Neuronal stem cell (in vitro differentiated cells): ENCODE results near the gene SDR42E2.
A peak's percentile ranks its signal among the peaks of the same experiment; 100 is the strongest.

Experiments used
- DNase-seq: peaks from one replicate; pipeline ENCODE4 v3.0.0-alpha.2; 2013; ENCODE audit warnings: low spot score
- H2AFZ ChIP-seq: one replicate; pipeline ENCODE4 v1.6.1; 2013; ENCODE audit warnings: mild to moderate bottlenecking, low read length, inconsistent platforms
- H2AK5ac ChIP-seq: 2 replicates; pipeline ENCODE4 v1.6.1; 2013; ENCODE audit warnings: low read depth, mild to moderate bottlenecking, inconsistent platforms, low read length, moderate library complexity, mixed read lengths
- H2BK120ac ChIP-seq: 2 replicates; pipeline ENCODE4 v1.6.1; 2013; ENCODE audit warnings: low read depth, mild to moderate bottlenecking, inconsistent platforms, low read length, moderate library complexity, mixed read lengths
- H2BK12ac ChIP-seq: one replicate; pipeline ENCODE4 v1.6.1; 2013; ENCODE audit warnings: low read length, inconsistent platforms
- H2BK15ac ChIP-seq: 2 replicates; pipeline ENCODE4 v1.6.1; 2013; ENCODE audit warnings: mild to moderate bottlenecking, low read length, inconsistent platforms, mixed read lengths
- H2BK5ac ChIP-seq: one replicate; pipeline ENCODE4 v1.6.1; 2013; ENCODE audit warnings: inconsistent platforms, mild to moderate bottlenecking, low read length, moderate library complexity
- H3K14ac ChIP-seq: one replicate; pipeline ENCODE4 v1.6.1; 2013; ENCODE audit warnings: low read length, inconsistent platforms
- H3K18ac ChIP-seq: 2 replicates; pipeline ENCODE4 v1.6.1; 2013; ENCODE audit warnings: low read length, inconsistent platforms
- H3K23ac ChIP-seq: 2 replicates; pipeline ENCODE4 v1.6.1; 2013; ENCODE audit warnings: low read depth, mild to moderate bottlenecking, mixed read lengths, low read length, inconsistent platforms; ENCODE audit not compliant: poor library complexity
- H3K27ac ChIP-seq: replicated peaks from 3 replicates; pipeline ENCODE4 v1.5.1; 2013; ENCODE audit warnings: low read length, inconsistent platforms
- H3K27me3 ChIP-seq, 3 experiments: 2 replicates each; pipeline ENCODE4 v1.6.1; 2013; ENCODE audit warnings: low read length in 3 of 3, mild to moderate bottlenecking in 2 of 3, inconsistent platforms in 1 of 3, low read depth in 1 of 3, mixed read lengths in 1 of 3, moderate library complexity in 1 of 3; ENCODE audit not compliant: control insufficient read depth in 3 of 3, insufficient read depth in 3 of 3
- H3K36me3 ChIP-seq, 2 donors: replicated peaks in 1 of 2; 2 replicates each; pipeline ENCODE4 v1.6.1; 2013; ENCODE audit warnings: low read length in 2 of 2; ENCODE audit not compliant: control insufficient read depth in 2 of 2, insufficient read depth in 2 of 2
- H3K4ac ChIP-seq: 2 replicates; pipeline ENCODE4 v1.6.1; 2013; ENCODE audit warnings: inconsistent platforms, mild to moderate bottlenecking, low read length, moderate library complexity
- H3K4me1 ChIP-seq, 2 donors: 1 replicate in 1 of 2; 2 replicates in 1 of 2; pipeline ENCODE4 v1.6.1; 2013; ENCODE audit warnings: low read length in 2 of 2, low read depth in 1 of 2; ENCODE audit not compliant: control insufficient read depth in 2 of 2, insufficient read depth in 1 of 2
- H3K4me2 ChIP-seq: one replicate; pipeline ENCODE4 v1.6.1; 2013; ENCODE audit warnings: mild to moderate bottlenecking, low read length, inconsistent platforms; ENCODE audit not compliant: insufficient read depth, poor library complexity, severe bottlenecking
- H3K4me3 ChIP-seq, 2 donors: 2 replicates each; pipeline ENCODE4 v1.5.1; 2013; ENCODE audit warnings: low read length in 2 of 2, mild to moderate bottlenecking in 2 of 2, inconsistent platforms in 1 of 2, moderate library complexity in 1 of 2
- H3K79me1 ChIP-seq: one replicate; pipeline ENCODE4 v1.6.1; 2013; ENCODE audit warnings: low read depth, mild to moderate bottlenecking, inconsistent platforms, low read length, moderate library complexity
- H3K9ac ChIP-seq: one replicate; pipeline ENCODE4 v1.6.1; 2013; ENCODE audit warnings: mild to moderate bottlenecking, low read depth, low read length, inconsistent platforms; ENCODE audit not compliant: poor library complexity
- H3K9me3 ChIP-seq, 2 donors: replicated peaks in 1 of 2; 2 replicates each; pipeline versions ENCODE3 to v1.6.1; 2013; ENCODE audit warnings: low read length in 2 of 2, mild to moderate bottlenecking in 2 of 2, inconsistent platforms in 1 of 2, low read depth in 1 of 2, mixed read lengths in 1 of 2, moderate library complexity in 1 of 2; ENCODE audit not compliant: control insufficient read depth in 2 of 2, insufficient read depth in 1 of 2
- H4K8ac ChIP-seq: one replicate; pipeline ENCODE4 v1.6.1; 2013; ENCODE audit warnings: low read depth, mild to moderate bottlenecking, inconsistent platforms, low read length, moderate library complexity
- H4K91ac ChIP-seq: one replicate; pipeline ENCODE4 v1.6.1; 2013; ENCODE audit warnings: low read length, low read depth, mild to moderate bottlenecking, inconsistent platforms; ENCODE audit not compliant: poor library complexity
- WGBS, 2 donors: extraction: QIAGEN DNeasy Blood & Tissue Kit; methylation state at CpG; one replicate each; pipeline ENCODE4 v1.1.7; 2013; ENCODE audit warnings: missing lambda C conversion rate in 2 of 2, mixed read lengths in 1 of 2; ENCODE audit not compliant: insufficient read length in 2 of 2, insufficient replicate concordance in 1 of 2; ENCODE audit errors: extremely low coverage in 2 of 2; 5-methylcytosine and 5-hydroxymethylcytosine counted together

SDR42E2 gene

DNA sequence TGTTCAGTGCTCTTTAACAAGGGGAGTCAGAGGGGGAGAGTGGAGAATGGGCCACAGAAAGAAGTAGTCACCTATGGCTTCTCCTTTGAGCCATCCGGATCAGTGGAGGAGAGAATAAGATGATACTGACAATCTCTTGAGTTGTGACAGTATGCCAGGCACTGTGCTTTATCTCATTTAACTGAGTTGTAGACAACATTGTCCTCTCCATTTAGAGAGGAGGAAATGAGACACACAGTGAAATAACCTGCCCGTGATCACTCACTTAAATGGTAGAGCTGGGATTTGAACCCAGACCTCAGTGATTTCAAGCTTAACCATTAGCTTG is 25.9 kb downstream of the SDR42E2 start:
- Histone ChIP-seq H2AK5ac (no peak overlapping the region), H2BK12ac (no peak overlapping the region), H3K4ac (no peak overlapping the region), H3K4me2 (no peak overlapping the region), H3K9me3 (no peaks in the 10 kb centered on the region), H2BK15ac (no peak overlapping the region), H4K91ac (no peak overlapping the region), H2BK5ac (no peak overlapping the region), H3K27me3 (peaks cover 0 to 12% (median 6%) of the 10 kb centered on the region in 3 experiments), H3K14ac (no peak overlapping the region), H2BK120ac (no peak overlapping the region), H3K79me1 (no peaks in the 10 kb centered on the region), H3K27ac (no peak overlapping the region), H3K36me3 (no peaks in the 10 kb centered on the region), H4K8ac (no peak overlapping the region), H3K4me1 (peaks cover 0 to 4% of the 10 kb centered on the region in 2 donors), H3K18ac (no peak overlapping the region), H3K4me3 (no peak overlapping the region), H3K9ac (no peak overlapping the region), H3K23ac (no peak overlapping the region), H2AFZ (no peak overlapping the region)
- no peak for DNase-seq
- WGBS, 2 donors: no CpG with 5 or more reads among the region's 2 CpGs

DNA sequence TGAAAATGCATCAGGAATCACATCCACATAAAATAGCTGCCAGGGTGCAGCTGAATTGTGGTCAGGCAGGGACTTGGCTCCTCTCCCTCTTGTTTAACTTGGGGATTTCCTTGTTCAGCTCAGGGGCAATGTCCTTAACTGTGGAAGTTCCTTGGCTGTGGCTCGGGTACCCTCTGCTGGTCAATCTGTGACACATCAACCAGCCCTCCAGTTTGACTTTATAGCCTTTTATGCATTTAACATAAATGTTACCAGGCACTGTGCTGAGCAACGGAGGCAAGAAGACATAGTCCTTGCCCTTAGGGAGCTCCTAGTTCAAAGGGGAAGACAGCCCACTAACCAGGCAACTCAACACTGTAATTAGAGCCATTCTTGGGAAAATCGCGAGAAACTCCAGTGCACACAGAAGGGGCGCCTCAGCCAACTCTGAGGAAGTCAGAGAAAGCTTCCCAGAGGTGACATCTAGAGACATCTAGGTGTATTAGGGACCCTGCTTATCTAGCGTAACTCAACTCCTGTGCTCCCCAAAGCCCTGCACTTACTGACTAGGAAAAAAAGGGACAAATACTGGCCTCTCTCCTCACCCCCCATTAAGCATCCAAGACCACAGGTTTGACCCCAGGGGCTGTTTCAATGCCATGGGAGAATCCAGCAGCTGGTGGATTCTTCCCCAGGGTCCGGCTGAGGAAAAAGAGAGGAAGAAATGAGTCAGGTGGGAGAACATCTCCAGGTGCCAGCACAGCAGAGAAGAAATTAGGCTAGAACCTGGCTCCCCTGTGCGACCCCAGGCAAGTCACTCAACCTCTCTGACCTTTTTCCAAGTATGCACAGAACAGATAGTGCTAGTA is 26.5 kb downstream of the SDR42E2 start:
- Histone ChIP-seq H3K18ac (no peak overlapping the region), H2AFZ (no peak overlapping the region), H2AK5ac (no peak overlapping the region), H3K9ac (no peak overlapping the region), H4K8ac (no peak overlapping the region), H2BK12ac (no peak overlapping the region), H3K27ac (no peak overlapping the region), H3K9me3 (no peaks in the 10 kb centered on the region), H2BK15ac (no peak overlapping the region), H3K4me3 (no peak overlapping the region), H3K27me3 (peaks cover 0 to 12% (median 6%) of the 10 kb centered on the region in 3 experiments), H3K36me3 (no peaks in the 10 kb centered on the region), H2BK5ac (no peak overlapping the region), H3K14ac (no peak overlapping the region), H2BK120ac (no peak overlapping the region), H3K4ac (no peak overlapping the region), H3K23ac (no peak overlapping the region), H4K91ac (no peak overlapping the region), H3K79me1 (no peaks in the 10 kb centered on the region), H3K4me1 (peaks cover 0 to 4% of the 10 kb centered on the region in 2 donors), H3K4me2 (no peak overlapping the region)
- WGBS, 2 donors: no CpG with 5 or more reads among the region's 8 CpGs
- no peak for DNase-seq

DNA sequence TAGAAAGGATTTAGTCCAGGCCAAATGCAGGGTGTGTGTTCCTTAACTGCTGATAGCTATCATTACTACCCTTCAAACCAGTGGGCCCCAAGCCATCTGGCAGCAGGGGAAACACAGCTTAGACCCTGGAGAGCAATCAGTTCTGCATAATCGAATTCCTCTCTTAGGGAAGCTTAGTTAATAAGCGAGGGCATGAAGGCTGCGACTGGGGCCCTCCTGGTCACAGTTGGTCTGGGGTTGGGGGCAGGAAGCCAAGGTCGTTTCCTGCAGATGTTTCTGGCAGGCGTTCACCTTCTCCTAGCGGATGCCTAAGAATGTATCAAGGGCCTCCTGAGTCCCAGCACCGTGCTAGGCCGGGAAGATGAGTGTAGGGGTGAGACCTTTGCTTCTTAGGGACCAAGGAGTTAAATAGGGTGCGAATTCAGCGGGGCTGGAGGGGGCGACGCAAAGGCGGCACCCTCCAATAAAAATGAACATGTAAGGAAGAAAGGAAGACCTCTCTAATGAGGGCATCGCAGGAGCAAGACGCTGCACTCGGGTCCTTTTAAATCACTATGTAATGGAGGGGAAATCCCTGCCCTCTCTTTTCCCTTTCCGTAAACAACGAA is 27.3 kb downstream of the SDR42E2 start:
- Histone ChIP-seq H3K14ac (no peak overlapping the region), H3K36me3 (no peaks in the 10 kb centered on the region), H3K27me3 (peaks cover 0 to 12% (median 6%) of the 10 kb centered on the region in 3 experiments), H2BK5ac (no peak overlapping the region), H4K8ac (no peak overlapping the region), H3K27ac (no peak overlapping the region), H3K4me1 (peaks cover 0 to 4% of the 10 kb centered on the region in 2 donors), H3K4ac (no peak overlapping the region), H2BK12ac (no peak overlapping the region), H3K9me3 (no peaks in the 10 kb centered on the region), H4K91ac (no peak overlapping the region), H2BK15ac (no peak overlapping the region), H3K4me3 (peak overlapping the region; percentile 70 to 95), H3K18ac (no peak overlapping the region), H2AK5ac (no peak overlapping the region), H3K9ac (peak overlapping the region; percentile 94), H3K79me1 (no peaks in the 10 kb centered on the region), H2AFZ (peak overlapping the region; percentile 97), H3K23ac (peak overlapping the region; percentile 95), H2BK120ac (no peak overlapping the region), H3K4me2 (peak overlapping the region; percentile 99)
- no peak for DNase-seq
- WGBS, 2 donors: no CpG with 5 or more reads among the region's 18 CpGs

DNA sequence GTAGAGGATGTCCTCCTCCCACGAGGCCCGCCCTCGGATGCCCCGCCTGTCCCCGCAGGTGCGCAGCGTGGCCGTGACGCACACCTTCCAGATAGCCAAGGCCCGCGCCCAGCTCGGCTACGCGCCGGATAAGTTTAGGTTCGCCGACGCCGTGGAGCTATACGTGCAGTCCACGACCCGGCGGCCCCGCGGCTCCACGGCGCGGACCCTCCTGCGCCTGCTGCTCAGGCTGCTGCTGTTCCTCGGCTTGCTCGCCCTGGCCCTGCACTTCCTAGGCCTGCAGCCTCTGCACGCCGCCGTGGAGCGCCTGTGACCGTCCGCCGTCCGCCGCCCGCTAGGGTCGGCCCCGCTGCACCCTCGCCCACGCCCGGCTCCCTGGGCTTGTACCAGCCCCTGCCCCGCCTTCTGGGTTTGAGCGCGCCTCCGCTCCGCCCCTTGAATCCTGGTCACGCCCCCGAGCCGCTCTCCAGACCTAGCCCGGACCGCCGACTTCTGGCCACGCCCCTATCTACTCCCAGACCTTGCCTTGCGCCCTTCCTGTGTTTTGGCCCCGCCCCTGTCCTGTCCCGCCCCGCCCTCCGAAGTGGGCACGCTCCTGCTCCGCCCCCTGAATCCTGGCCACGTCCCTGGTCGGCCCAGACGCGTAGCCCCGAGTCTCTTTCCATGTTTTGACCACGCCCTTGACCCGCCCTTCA is 27.9 kb downstream of the SDR42E2 start:
- Histone ChIP-seq H3K4ac (no peak overlapping the region), H3K9me3 (no peaks in the 10 kb centered on the region), H2BK5ac (peak overlapping the region; percentile 80), H2BK12ac (peak overlapping the region; percentile 41), H3K14ac (peak overlapping the region; percentile 65), H3K4me1 (peaks cover 0 to 4% of the 10 kb centered on the region in 2 donors), H3K23ac (peak overlapping the region; percentile 95), H3K9ac (peak overlapping the region; percentile 94), H3K36me3 (no peaks in the 10 kb centered on the region), H2BK15ac (no peak overlapping the region), H2AFZ (peak overlapping the region; percentile 97), H3K18ac (peak overlapping the region; percentile 93), H3K4me3 (peak overlapping the region; percentile 70 to 95), H4K8ac (no peak overlapping the region), H2AK5ac (no peak overlapping the region), H3K27me3 (peaks cover 0 to 12% (median 6%) of the 10 kb centered on the region in 3 experiments), H4K91ac (no peak overlapping the region), H3K79me1 (no peaks in the 10 kb centered on the region), H3K4me2 (peak overlapping the region; percentile 99), H2BK120ac (no peak overlapping the region), H3K27ac (no peak overlapping the region)
- WGBS, 2 donors: no CpG with 5 or more reads among the region's 72 CpGs
- peak; percentile 100 for DNase-seq
